G401.6 (cell line): Measurements from ENCODE around the gene RNASE3.
"Not testable (repeated sequence)": the region's sequence is repeated elsewhere in the genome, so short reads cannot be mapped to it uniquely, and the experiment has no call there.

Experiments
- FAIRE-seq: peaks from 2 replicates; lab custom pipeline; 2012; peaks lifted over from hg19 to GRCh38; lab: Jason Lieb, UNC

RNASE3 gene

GRCh38 chr14:20919038-20919756 lies 28.0 kb downstream of the RNASE3 start:
- not testable (repeated sequence) for FAIRE-seq

GRCh38 chr14:20923766-20924297 lies 32.6 kb downstream of the RNASE3 start:
- not testable (repeated sequence) for FAIRE-seq

GRCh38 chr14:20934148-20934762 lies 43.1 kb downstream of the RNASE3 start:
- no peak for FAIRE-seq

GRCh38 chr14:20935303-20935984 lies 44.3 kb downstream of the RNASE3 start:
- FAIRE-seq, result no peak
